HG03432 (cell line): ENCODE results near the gene ECE1.

ENCODE experiments used
- ATAC-seq: cut with Tn5 transposase; IDR thresholded peaks from one replicate; pipeline ENCODE4 v1.9.1; 2021; ENCODE audit warnings: mild to moderate bottlenecking, moderate library complexity; ENCODE audit not compliant: unreplicated experiment

ECE1 gene

GRCh38 chr1:21255284-21255942 is 34.9 kb downstream of the ECE1 start:
- ATAC-seq, result no peak

DNA sequence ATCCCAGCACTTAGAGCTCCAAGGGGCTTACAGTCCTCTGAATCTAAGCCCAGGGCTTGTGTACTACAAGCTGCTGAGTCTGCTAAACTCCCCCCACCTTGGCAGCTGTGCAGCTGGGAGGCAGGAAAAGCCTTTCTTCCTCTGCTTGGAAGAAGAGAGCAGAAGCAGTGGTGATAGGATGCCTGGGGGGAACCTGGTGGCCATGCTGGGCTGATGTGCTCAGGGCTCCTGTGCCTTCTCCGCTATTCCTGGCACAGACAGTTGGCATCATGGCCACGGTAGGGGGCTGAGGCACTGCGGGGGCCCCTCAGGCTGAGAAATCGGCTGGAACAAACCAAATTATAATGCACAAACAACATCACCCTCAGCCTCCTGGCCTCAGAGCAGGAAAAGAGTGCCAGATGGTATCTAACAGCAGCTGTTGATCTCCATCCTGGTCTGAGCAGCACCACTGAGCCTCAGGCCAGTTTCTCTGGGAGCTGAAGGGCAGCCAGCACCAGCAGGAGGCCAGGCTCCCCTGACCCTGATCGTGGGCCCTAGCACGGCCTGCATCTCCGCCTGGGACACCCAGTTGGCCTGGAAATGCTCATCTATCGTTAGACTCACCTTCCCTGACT is 35.8 kb downstream of the ECE1 start:
- ATAC-seq, result no peak

DNA sequence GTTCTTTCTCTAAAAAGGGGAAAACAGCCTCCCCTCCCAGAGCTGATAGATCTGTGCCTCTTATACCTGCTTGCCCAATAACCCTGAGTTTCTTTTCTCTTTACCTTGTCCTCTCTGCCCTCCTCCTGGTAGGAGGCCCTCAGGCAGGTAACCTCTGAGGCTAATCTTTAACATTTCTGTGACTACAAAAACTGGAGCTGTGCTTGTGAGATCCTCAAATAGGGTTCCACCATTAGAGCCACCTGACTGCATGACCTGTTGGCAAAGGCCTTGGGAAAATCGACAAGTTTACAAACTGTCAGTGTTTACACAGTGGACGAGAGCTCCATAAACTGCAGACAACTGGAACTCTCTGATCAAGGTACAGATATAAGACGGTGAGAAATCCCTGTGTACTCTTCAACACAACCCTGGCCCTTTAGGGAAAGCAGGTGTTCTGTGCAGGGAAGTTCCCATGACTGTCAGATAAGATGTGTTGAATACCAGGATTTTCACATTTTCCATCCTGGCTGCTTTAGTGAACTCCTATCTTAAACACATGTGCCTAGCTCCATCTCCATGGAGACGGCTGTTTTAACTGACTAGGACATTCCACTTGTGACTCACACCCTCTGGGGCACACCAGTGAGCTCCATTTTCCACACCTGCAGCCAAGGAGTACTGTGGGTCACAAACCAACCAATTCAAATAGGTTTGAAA is 38.3 kb downstream of the ECE1 start:
- ATAC-seq, result no peak

DNA sequence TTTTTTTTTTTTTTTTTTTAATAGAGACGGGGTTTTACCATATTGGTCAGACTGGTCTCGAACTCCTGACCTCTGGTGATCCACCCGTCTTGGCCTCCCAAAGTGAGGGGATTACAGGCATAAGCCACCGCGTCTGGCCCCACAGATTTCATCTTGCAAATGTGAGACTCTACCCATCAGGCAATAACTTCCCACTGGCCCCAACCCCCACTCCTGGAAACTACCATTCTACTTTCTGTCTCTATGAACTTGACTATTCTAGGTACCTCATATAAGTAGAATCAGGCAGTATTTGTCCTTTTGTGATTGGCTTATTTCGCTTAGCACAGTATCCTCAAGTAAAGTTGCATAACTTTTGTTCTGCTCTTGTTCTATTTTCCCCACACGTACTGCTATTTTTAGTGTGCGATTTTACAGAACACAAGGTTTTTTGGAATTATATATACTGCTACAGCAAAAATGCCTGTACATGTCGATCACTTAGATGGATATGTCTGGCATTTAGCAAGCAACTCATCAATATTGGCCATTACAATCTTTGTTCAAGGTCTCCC is 40.2 kb downstream of the ECE1 start:
- ATAC-seq, result no peak

GRCh38 chr1:21247892-21248715 is 42.2 kb downstream of the ECE1 start:
- ATAC-seq, result no peak

DNA sequence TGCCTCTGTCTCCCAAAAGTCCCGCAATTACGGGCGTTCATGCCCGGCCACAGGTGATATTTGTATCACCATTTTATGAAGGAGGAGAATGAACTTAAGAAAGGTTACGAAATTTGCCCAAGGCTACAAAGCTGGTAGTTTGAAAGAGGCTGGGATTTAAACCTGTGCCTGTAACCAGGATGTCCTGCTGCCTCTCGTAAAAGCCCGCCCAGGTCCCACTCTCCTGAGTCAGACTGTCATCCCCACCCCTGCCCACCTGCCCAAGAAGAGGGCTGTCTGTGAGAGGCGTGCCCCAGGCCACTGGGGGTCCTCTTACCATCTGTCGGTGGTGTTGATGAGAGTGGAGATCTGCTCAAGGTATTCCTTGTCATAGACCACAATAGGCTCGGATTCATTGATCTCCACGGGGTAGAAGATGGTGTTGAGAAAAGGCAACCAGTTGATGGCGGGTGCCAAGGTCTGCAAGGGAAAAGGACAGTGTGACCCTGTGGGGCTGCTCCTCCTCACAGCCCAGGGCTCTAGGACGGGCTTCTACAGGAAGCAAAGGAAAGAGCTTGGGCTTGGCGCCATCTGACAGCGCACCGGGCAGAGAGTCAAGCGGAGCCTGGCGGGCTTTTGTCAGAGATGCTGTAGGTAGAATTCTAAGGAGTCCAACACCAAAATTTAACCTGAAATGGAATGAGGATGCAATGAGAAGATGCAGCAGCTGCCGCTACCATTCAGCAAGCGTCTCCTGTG is 43.2 kb downstream of the ECE1 start:
- no peak for ATAC-seq

GRCh38 chr1:21245688-21246229 is 44.5 kb downstream of the ECE1 start:
- no peak for ATAC-seq

GRCh38 chr1:21244986-21245687 is 45.1 kb downstream of the ECE1 start:
- ATAC-seq, result no peak

GRCh38 chr1:21244154-21244553 is 46.1 kb downstream of the ECE1 start:
- no peak for ATAC-seq

DNA sequence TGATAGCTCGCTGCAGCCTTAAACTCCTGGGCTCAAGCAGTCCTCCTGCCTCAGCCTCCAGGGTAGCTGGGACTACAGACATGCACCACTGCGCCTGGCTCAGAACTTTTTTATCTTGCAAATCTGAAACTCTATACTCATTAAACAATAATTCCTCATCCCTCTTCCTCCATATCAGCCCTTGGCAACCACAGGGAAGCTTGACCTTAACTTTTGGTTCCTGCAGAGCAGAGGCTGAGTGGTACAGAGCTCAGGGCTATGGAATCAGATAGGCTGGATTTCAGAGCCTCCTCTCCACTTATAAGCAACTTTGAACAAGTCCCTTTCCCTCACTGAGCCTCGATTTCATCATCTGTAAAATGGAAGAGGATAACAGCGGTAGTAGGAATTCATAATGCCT is 47.4 kb downstream of the ECE1 start:
- no peak for ATAC-seq

GRCh38 chr1:21241771-21242581 is 48.3 kb downstream of the ECE1 start:
- ATAC-seq, result no peak

DNA sequence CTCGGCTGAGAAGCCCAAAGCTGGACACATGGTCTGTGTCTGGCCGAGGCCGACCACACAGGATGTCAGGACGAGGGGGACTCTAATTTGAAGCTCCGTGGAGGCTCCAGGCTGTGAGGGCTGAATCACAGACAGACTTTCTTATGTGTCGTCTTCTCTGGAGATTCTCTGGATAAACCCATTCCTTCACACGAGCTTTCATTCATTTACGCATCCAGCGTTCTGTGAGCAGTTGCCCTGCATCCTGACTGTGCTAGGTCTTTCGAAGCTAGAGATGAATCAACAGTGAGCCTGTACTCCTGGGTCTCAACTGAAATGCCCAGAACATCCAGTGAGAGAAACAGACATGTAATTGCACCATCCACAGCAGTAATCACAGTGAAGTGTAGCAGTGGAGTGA is 49.6 kb downstream of the ECE1 start:
- no peak for ATAC-seq

DNA sequence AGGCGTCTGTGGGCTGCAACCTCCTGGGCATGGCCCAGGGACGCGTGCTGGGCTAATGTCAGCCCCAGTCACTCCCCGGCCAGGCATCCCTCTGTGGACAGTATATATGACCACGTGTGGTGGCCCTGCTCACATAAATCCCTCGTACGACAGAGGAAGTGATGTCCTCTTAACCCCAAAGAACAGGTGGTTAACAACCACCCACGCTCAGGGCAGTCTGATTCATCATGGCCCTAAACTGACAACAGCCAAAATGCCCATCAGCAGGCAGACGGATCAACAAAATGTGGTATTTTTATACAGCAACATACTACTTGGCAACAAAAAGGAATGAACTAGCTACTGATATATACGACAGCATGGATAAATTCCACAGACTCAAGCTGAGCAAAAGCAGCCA is 51.0 kb downstream of the ECE1 start:
- no peak for ATAC-seq

- no peak for ATAC-seq
Observed at GRCh38 chr1:21238141-21238800, 52.0 kb downstream of the ECE1 start.

- no peak for ATAC-seq
Observed at GRCh38 chr1:21237446-21238088, 52.7 kb downstream of the ECE1 start.

- ATAC-seq, result no peak
Observed at GRCh38 chr1:21236178-21236577, 54.1 kb downstream of the ECE1 start.

GRCh38 chr1:21234779-21235178 is 55.5 kb downstream of the ECE1 start:
- ATAC-seq, result no peak

DNA sequence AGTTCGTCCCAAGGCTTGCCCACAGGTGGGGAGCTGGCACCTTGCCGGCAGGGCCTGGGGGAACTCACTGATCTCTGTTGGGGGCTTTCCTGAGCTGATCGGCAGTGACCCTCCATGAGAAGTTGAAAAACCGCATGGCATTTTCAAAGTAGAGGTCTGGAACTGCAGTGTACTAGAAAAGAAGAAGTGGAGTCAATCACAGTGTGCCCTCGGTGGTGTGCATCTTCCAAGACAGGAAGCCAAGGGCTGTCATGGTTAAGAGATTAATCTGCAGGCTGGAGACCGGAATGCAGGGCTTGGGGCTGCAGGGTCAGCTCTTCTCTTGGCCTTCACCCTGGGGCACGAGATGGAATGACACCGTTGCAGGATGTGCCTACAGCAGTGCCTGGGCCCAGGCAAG is 56.8 kb downstream of the ECE1 start:
- ATAC-seq, result no peak
